ENCODE measurements around the gene BCL11A.

GRCh38 chr2:60567096-60567495 lies 13.6 kb upstream of the BCL11A start:
- TF ChIP-seq CTCF (IDR thresholded peaks at IDR 0.05) (no peak), POLR2AphosphoS5 (IDR thresholded peaks at IDR 0.05) (no peak), POLR2A (IDR thresholded peaks at IDR 0.05) (no peak), EP300 (IDR thresholded peaks at IDR 0.05) (no peak)

Data from upper lobe of left lung (tissue), 4 donors.